Dendritic cell treated with granulocyte-macrophage colony-stimulating factor and Interleukin-4, amounts not matched to agents 40 ng/mL and 50 ng/mL, for 4 days (primary cell): ENCODE data around the gene MOB3B.

Experiments
- H3K27ac Mint-ChIP-seq: one replicate; pipeline ENCODE4 v1.8.0; 2022; ENCODE audit warnings: mild to moderate bottlenecking, mixed read lengths
- H3K27me3 Mint-ChIP-seq: one replicate; pipeline ENCODE4 v1.8.0; 2022; ENCODE audit warnings: mild to moderate bottlenecking, mixed read lengths
- H3K36me3 Mint-ChIP-seq: one replicate; pipeline ENCODE4 v1.8.0; 2022; ENCODE audit warnings: low read depth, mixed read lengths
- H3K4me1 Mint-ChIP-seq: one replicate; pipeline ENCODE4 v1.8.0; 2022; ENCODE audit warnings: low read depth, mixed read lengths
- H3K4me3 Mint-ChIP-seq: one replicate; pipeline ENCODE4 v1.8.0; 2022; ENCODE audit warnings: mild to moderate bottlenecking, moderate library complexity, mixed read lengths
- H3K9me3 Mint-ChIP-seq: one replicate; pipeline ENCODE4 v1.8.0; 2022; ENCODE audit warnings: mixed read lengths
- intact Hi-C: fragments of 100-400 bp; cut with micrococcal nuclease; formaldehyde crosslinking; loops from one replicate; pipeline ENCODE4 v1.15.0; 2022

Gene MOB3B

GRCh38 chr9:27382308-27382707 lies 147.3 kb downstream of the MOB3B start:
- no peak overlapping the region for H3K4me3 Mint-ChIP-seq
- no peak overlapping the region for H3K27ac Mint-ChIP-seq
- H3K9me3 Mint-ChIP-seq: no peaks in the 10 kb centered on the region
- H3K4me1 Mint-ChIP-seq: peaks cover 91% of the 10 kb centered on the region
- intact Hi-C loops: no loop called here
- peaks cover 53% of the 10 kb centered on the region for H3K36me3 Mint-ChIP-seq
- H3K27me3 Mint-ChIP-seq: no peaks in the 10 kb centered on the region

GRCh38 chr9:27379311-27380251 lies 150.0 kb downstream of the MOB3B start:
- intact Hi-C loops: loop anchor here (10.0 kb wide), 1 partner anchor 55 kb away; no protein-coding TSS in a partner anchor
- Mint-ChIP-seq H3K27ac (peak overlapping the region; percentile 61), H3K27me3 (no peaks in the 10 kb centered on the region), H3K4me3 (no peak overlapping the region), H3K9me3 (no peaks in the 10 kb centered on the region), H3K36me3 (peaks cover 31% of the 10 kb centered on the region), H3K4me1 (peaks cover 75% of the 10 kb centered on the region)

- intact Hi-C loops: loop anchor here (10.0 kb wide), 1 partner anchor 57 kb away; no protein-coding TSS in a partner anchor
- Mint-ChIP-seq H3K27me3 (no peaks in the 10 kb centered on the region), H3K4me3 (no peak overlapping the region), H3K36me3 (peaks cover 29% of the 10 kb centered on the region), H3K27ac (peak overlapping the region; percentile 50), H3K9me3 (no peaks in the 10 kb centered on the region), H3K4me1 (peaks cover 71% of the 10 kb centered on the region)
Measured at GRCh38 chr9:27377811-27378456, 151.7 kb downstream of the MOB3B start.

GRCh38 chr9:27377147-27377807 lies 152.3 kb downstream of the MOB3B start:
- Mint-ChIP-seq H3K4me1 (peaks cover 71% of the 10 kb centered on the region), H3K4me3 (no peak overlapping the region), H3K27me3 (no peaks in the 10 kb centered on the region), H3K27ac (peak overlapping the region; percentile 50), H3K9me3 (no peaks in the 10 kb centered on the region), H3K36me3 (peaks cover 28% of the 10 kb centered on the region)
- intact Hi-C loops: loop anchor here (10.0 kb wide), 1 partner anchor 58 kb away; no protein-coding TSS in a partner anchor

- peak overlapping the region; percentile 11 for H3K27ac Mint-ChIP-seq
- H3K36me3 Mint-ChIP-seq: peaks cover 31% of the 10 kb centered on the region
- H3K9me3 Mint-ChIP-seq: no peaks in the 10 kb centered on the region
- no peak overlapping the region for H3K4me3 Mint-ChIP-seq
- no peaks in the 10 kb centered on the region for H3K27me3 Mint-ChIP-seq
- intact Hi-C loops: loop anchor here (10.0 kb wide), 1 partner anchor 61 kb away; no protein-coding TSS in a partner anchor
- peaks cover 66% of the 10 kb centered on the region for H3K4me1 Mint-ChIP-seq
Measured at GRCh38 chr9:27373851-27374250, 155.8 kb downstream of the MOB3B start.

- H3K4me1 Mint-ChIP-seq: peaks cover 66% of the 10 kb centered on the region
- H3K9me3 Mint-ChIP-seq: no peaks in the 10 kb centered on the region
- peak overlapping the region; percentile 75 for H3K27ac Mint-ChIP-seq
- H3K27me3 Mint-ChIP-seq: no peaks in the 10 kb centered on the region
- no peak overlapping the region for H3K4me3 Mint-ChIP-seq
- intact Hi-C loops: loop anchor here (10.0 kb wide), 1 partner anchor 62 kb away; no protein-coding TSS in a partner anchor
- H3K36me3 Mint-ChIP-seq: peaks cover 37% of the 10 kb centered on the region
Measured at GRCh38 chr9:27372615-27373014, 157.0 kb downstream of the MOB3B start.

- no peak overlapping the region for H3K4me3 Mint-ChIP-seq
- H3K4me1 Mint-ChIP-seq: peaks cover 69% of the 10 kb centered on the region
- no peaks in the 10 kb centered on the region for H3K27me3 Mint-ChIP-seq
- peaks cover 50% of the 10 kb centered on the region for H3K36me3 Mint-ChIP-seq
- H3K9me3 Mint-ChIP-seq: no peaks in the 10 kb centered on the region
- peak overlapping the region; percentile 86 for H3K27ac Mint-ChIP-seq
- intact Hi-C loops: loop anchor here (10.0 kb wide), 1 partner anchor 63 kb away; no protein-coding TSS in a partner anchor
Measured at GRCh38 chr9:27371382-27371781, 158.2 kb downstream of the MOB3B start.

GRCh38 chr9:27369591-27369990 lies 160.0 kb downstream of the MOB3B start:
- Mint-ChIP-seq H3K4me3 (peak overlapping the region; percentile 22), H3K36me3 (peaks cover 58% of the 10 kb centered on the region), H3K27ac (peak overlapping the region; percentile 86), H3K27me3 (no peaks in the 10 kb centered on the region), H3K9me3 (no peaks in the 10 kb centered on the region), H3K4me1 (peaks cover 84% of the 10 kb centered on the region)
- intact Hi-C loops: no loop called here

GRCh38 chr9:27368316-27368985 lies 161.2 kb downstream of the MOB3B start:
- no peaks in the 10 kb centered on the region for H3K27me3 Mint-ChIP-seq
- H3K4me1 Mint-ChIP-seq: peaks cover 77% of the 10 kb centered on the region
- H3K27ac Mint-ChIP-seq: peak overlapping the region; percentile 86
- H3K4me3 Mint-ChIP-seq: no peak overlapping the region
- no peaks in the 10 kb centered on the region for H3K9me3 Mint-ChIP-seq
- intact Hi-C loops: no loop called here
- peaks cover 56% of the 10 kb centered on the region for H3K36me3 Mint-ChIP-seq

- Mint-ChIP-seq H3K27me3 (no peaks in the 10 kb centered on the region), H3K4me1 (peaks cover 79% of the 10 kb centered on the region), H3K9me3 (no peaks in the 10 kb centered on the region), H3K36me3 (peaks cover 61% of the 10 kb centered on the region), H3K27ac (peak overlapping the region; percentile 86), H3K4me3 (no peak overlapping the region)
- intact Hi-C loops: no loop called here
Measured at GRCh38 chr9:27367921-27368315, 161.7 kb downstream of the MOB3B start.

GRCh38 chr9:27367175-27367798 lies 162.3 kb downstream of the MOB3B start:
- Mint-ChIP-seq H3K27ac (peak overlapping the region; percentile 86), H3K9me3 (no peaks in the 10 kb centered on the region), H3K27me3 (no peaks in the 10 kb centered on the region), H3K4me3 (no peak overlapping the region), H3K4me1 (peaks cover 79% of the 10 kb centered on the region), H3K36me3 (peaks cover 62% of the 10 kb centered on the region)
- intact Hi-C loops: no loop called here

- H3K36me3 Mint-ChIP-seq: peaks cover 57% of the 10 kb centered on the region
Measured at GRCh38 chr9:27365707-27366376, 163.8 kb downstream of the MOB3B start.

More at GRCh38 chr9:27365707-27366376, 163.8 kb downstream of the MOB3B start:
- intact Hi-C loops: no loop called here
- no peak overlapping the region for H3K4me3 Mint-ChIP-seq
- H3K27me3 Mint-ChIP-seq: no peaks in the 10 kb centered on the region
- H3K27ac Mint-ChIP-seq: peak overlapping the region; percentile 86
- peaks cover 80% of the 10 kb centered on the region for H3K4me1 Mint-ChIP-seq
- H3K9me3 Mint-ChIP-seq: no peaks in the 10 kb centered on the region
